GM19324 (cell line): ENCODE measurements around the gene FAM107B.
"Not testable (repeated sequence)": the region's sequence is repeated elsewhere in the genome, so short reads cannot be mapped to it uniquely, and the experiment has no call there.

Source experiments
- ATAC-seq: cut with Tn5 transposase; IDR thresholded peaks from one replicate; pipeline ENCODE4 v1.9.1; 2021; ENCODE audit warnings: mild to moderate bottlenecking, moderate library complexity; ENCODE audit not compliant: unreplicated experiment, low FRiP score

The FAM107B gene

DNA sequence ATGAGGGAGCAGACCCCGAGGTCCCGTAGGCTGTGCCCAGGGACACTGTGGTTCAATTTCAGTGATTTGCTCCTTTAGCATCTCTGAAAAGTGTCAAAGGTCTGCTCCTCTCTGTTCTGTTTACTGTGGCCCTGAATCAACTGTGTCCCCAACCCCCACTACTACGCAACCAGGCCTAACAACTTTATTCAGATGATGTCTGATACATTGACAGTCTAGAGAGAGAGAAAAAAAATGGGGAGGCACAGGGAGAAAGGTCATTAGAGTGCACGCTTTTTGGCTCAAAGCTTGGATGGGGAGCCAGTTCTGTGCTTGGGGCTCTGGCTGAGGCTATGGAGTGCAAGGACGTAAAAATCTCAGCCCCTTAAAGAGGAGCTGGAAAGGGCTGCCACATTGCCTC is 77.9 kb downstream of the FAM107B start:
- ATAC-seq = no peak

DNA sequence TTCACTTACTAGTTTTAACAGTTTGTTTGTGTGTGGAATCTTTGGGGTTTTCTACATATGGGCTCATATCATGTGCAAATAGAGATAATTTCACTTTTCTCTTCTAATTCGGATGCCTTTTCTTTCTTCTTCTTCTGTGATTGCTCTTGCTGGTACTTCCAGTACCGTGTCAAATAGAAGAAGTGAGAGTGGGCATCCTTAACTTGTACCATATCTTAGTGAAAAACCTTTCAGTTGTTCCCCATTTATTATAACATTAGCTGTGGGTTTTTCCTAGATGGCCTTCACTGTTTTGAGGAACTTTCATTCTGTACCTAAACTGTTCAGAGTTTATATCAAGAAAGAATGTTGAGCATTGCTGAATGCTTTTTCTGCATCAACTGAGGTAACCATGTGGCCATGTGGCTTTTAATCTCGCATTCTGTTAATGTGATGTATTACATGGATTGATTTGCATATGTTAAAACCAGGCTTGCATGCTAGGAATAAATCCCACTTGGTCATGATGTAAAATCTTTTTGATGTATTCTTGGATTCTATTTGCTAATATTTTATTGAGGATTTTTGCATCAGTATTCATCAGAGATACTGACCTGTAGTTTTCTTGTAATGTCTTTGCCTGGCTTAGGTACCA is 78.7 kb downstream of the FAM107B start:
- ATAC-seq = no peak

DNA sequence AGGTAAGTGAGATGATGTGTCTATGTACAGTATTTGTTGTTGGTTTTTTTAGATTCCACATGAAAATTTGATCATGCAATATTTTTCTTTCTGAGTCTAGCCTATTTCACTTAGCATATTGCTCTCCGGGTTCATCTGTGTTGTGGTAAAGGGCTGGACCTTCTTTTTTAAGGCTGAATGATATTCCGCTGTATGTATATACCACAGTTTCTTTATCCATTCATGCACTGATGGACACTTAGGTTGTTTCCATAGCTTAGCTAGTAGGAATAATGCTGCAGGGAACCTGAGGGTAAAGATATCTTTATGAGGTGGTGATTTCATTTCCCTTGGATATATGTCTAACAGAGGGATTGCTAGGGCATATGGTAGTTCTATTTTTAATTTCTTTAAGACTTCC is 80.8 kb downstream of the FAM107B start:
- no peak for ATAC-seq

DNA sequence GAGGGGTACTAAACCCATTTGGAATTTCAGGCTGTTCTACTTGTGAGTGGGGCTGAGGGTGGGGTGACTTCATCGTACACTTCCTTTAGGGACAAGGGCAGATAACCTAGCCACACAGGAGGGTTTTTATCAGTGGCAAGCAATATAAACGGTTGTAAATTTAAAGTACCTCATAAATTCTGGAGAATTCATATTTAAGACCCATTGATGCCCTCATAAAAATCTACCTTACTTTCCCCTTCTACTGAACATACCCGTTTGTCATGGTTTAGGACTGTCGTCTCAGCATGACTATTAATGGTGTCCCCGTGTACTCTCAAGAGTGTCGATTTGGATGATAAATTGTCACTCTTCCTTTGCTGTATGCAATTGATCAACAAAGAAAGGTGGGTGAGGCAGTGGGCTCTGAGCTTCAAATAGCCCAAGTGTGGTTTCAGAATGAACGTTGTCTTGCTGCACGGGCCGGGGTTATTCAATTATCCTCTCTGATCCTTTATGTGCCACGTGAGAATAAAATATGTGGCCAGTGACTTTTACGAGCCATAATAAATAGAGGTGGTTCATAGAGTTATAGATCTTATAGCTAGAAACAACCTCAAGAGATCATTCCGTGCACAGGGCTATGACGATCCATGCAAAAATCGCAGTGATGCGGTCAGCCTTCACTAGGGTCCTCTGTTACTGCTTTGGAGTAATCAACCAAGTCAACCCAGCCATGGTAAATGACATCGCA is 82.2 kb downstream of the FAM107B start:
- ATAC-seq = no peak

DNA sequence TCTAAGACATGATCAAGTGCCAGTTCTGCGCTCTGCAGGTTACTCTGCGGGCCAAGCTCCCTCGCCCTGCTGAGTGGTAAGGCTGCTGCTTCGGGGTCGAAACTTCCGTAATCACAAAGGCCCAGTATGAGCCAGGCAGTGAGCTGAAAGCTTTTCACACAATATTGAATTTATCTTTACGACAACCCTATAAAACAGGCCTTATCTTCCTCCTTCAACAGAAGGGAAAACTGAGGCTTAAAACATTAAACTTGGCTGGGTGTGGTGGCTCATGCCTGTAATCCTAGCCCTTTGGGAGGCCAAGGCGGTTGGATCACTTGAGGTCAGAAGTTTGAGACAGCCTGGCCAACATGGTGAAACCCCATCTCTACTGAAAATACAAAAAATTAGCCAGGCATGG is 83.3 kb downstream of the FAM107B start:
- ATAC-seq = no peak

DNA sequence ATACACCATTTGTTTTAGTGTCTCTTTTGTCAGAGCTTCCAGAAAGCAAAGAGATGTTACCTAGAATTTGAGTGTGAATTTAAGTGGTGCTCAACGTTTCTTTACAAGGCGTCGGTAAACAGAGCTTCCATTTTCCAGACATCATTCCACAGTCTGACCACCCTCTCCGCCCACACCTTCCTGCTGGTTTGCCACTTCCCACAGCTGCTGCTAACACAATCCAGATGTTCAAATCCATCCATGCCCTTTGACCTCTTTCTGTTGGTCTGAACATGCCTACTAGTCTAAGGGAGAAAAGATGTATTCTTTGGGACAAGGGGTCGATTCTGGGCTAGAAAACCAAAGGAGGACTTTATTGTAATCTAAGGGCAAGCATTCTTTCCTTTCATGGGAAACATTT is 86.1 kb downstream of the FAM107B start:
- no peak for ATAC-seq

DNA sequence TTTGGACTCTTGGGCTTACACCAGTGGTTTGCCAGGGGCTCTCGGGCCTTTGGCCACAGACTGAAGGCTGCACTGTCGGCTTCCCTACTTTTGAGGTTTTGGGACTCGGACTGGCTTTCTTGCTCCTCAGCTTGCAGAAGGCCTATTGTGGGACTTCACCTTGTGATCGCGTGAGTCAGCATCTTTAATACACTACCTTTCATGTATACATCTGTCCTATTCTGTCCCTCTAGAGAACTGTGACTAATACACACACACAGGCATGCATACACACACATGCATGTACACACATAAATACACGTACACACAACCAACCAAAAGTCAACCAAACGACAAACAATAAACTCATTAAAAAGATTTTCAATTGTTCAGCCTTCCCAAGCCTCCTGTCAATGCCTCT is 86.5 kb downstream of the FAM107B start:
- not testable (repeated sequence) for ATAC-seq

DNA sequence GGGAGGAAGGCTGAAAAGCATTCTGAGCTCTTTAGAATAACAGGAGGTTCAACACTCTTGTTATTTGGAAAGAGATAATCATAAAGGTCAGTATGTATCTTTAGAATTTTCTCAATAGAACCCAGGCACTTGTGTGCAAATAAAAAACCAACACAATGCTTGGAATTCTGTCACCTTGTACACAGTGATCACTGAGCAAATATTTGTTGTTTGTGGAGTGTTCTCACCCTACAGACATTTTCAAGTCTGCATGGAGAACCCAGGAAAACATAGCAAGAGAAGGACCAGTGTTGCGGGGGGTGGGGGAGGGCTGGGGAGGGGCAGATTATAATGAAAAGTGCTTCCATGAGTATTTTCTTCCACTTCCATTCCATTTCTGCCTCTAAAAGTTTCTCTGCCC is 87.4 kb downstream of the FAM107B start:
- ATAC-seq = no peak

DNA sequence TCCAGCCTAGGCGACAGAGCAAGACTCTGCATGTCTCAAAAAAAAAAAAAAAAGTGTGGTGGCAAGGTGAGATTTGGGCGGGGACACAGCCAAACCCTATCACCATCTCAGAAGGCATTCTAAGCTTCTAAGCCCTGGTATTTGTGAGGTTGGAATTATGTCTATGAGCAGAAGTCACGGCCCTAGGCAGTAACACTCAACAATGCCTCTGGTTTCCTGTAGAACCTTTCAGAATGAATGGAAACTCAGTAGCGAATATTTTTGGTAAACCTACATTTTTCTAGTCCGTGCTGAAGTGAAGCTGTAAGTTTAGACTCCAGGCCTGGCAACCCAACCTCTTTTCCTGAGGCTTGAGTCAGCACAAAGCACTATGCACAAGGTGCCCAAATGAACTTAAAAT is 88.3 kb downstream of the FAM107B start:
- no peak for ATAC-seq

DNA sequence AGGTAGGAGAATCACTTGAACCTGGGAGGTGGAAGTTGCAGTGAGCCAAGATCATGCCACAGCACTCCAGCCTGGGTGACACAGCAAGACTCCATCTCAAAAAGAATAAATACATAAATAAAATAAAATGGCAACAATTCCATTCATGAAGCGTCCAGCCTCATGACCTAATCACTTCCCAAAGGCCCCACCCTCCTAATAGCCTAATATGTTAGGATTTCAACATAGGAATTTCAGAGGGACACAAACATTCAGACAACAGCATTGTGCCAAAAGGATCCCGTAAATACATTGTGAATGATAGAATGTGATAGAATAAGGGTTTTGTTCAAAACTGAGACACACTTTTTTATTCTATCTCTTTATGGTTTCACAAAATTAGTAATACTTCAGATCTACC is 90.3 kb downstream of the FAM107B start:
- no peak for ATAC-seq

DNA sequence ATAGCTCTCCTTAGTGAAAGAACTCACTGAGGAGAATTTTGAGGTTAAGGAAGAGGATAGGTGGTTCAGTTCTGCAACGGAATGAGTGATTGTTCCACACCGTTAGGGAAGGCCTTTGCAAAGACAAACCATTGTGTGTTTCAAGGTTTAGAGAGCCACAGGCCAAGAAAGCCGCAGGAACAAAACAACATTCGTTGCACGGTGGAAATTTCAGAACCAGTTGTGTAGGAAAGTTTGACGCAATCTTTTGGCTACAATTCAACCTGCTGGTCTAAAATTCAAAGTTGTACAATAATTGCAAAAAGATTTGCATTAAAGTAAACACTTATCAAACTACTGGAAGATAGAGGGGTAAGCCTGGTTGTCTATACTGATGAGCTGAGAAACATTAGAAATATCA is 91.4 kb downstream of the FAM107B start:
- no peak for ATAC-seq

DNA sequence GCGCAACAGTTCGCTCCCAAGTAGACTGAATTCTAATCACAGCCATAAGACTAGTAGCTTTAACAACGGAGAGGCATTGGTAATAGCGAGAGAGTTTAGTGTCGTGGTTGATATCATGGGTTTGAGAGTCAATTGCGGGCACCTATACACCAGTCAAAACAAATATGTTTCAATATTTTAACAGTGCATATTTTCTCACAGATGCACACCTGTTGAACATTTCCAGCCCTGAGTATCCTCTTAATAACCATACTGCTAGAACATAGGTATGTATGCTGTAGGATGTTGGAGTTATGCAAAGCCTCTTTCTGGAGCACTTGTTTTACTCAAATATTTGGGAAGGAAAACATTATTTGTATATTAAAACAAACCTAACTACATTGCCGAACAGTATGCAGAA is 92.9 kb downstream of the FAM107B start:
- no peak for ATAC-seq

DNA sequence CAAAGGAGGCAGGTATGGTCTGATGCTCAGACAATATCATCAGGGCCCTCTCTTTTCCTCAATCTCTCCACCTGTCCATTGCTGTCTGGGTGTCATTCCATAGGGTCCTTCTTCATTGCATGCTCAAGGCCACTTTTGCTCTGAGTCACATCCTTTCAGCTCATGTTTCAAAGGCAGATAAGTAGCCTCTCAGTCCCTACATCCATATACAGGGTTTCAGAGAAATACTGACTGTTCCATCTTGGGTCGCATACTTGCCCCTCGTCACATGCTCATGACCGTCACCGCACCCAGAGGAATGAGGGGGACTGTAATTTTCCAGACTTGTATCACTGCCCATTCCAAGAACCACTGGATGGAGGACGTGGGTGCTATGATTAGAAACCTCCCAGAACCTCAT is 93.4 kb downstream of the FAM107B start:
- no peak for ATAC-seq

DNA sequence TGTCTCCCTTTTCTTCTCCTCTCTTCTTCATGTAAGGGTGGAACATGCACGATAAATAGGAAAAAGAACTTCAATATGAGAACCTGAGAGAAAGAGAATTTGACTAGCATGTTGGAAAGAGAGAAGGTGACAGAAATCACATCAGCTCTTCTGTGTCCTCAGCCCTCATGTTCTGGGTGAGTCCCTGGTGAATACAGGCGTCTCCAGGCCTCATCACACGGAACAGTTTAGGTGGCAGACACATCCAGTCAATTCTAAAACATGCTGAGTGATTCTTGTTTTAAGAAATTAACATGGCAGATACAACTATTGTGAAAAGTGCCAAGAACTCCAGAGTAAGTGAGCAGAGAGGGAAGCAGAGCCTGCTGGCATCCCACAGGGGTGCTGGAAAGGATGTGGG is 96.1 kb downstream of the FAM107B start:
- ATAC-seq = no peak

DNA sequence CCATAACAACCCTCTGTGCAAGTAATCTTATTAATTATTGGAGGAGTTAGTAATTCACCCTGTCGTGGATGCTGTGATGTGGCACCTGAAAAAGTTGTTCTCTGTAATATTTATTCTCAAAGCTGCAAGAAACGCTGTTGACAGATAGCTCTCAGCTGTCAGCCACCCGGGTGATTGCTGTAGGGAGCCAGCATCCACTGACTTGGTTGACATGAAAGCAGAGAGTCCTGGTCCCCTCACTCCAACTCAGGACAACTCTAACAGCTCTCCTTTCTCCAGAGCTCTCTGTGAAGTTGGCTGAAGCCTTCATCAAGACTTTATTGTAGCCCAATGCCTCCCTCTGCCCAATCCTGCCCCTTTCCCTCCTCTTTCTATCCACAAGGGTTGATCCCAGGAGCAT is 98.0 kb downstream of the FAM107B start:
- ATAC-seq = no peak

DNA sequence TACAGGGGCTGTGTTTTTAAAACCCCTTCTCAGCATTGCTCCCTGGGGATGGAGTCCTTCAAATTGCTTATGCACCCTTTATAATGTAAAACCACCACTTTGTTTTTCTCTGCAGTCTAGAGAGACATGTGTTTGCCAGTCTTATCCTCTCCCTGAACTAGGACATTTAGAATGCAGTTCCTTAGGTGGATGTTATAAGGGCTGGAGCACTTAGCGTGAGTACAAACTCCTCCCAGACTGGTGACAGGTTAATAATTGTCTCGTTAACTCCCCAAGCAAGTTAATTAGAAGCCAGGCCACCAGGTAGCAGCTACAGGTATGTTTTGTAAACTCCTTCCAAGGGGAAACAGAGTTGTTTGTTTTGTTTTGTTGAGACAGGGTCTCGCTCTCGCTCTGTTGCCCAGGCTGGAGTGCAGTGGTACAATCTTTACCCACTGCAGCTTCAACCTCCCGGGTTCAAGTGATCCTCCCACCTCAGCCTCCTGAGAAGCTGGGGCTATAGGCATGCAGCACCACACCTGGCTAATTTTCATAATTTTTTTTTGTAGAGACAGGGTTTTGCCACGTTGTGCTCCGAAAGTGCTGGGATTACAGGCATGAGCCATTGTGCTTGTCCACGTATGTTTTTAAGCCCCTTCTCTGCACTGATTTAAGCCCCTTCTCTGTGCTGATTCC is 100.2 kb downstream of the FAM107B start:
- ATAC-seq = no peak

DNA sequence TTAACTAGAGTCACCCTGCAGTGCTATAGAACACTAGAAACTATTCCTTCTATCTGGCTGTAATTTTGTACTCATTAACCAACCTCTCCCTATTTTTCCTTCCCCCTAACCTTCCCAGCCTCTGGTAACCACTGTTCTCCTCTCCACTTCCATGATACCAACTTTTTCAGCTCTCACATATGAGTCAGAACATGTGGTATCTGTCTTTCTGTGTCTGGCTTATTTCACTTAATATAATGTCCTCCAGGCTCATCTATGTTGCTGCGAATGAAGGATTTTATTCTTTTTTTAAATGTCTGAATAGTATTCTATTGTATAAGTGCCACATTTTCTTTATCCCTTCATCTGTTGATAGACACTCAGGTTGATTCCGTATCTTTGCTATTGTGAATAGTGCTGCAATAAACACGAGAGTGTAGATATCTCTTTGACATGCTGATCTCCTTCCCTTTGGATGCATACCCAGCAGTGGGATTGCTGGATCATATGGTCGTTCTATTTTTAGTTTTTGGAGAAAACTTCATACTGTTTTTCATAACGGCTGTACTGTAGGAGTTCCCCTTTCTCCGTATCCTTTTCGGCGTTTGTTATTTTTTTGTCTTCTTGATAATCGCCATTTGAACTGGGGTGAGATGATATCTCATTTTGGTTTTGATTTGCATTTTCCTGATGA is 101.4 kb downstream of the FAM107B start:
- no peak for ATAC-seq

DNA sequence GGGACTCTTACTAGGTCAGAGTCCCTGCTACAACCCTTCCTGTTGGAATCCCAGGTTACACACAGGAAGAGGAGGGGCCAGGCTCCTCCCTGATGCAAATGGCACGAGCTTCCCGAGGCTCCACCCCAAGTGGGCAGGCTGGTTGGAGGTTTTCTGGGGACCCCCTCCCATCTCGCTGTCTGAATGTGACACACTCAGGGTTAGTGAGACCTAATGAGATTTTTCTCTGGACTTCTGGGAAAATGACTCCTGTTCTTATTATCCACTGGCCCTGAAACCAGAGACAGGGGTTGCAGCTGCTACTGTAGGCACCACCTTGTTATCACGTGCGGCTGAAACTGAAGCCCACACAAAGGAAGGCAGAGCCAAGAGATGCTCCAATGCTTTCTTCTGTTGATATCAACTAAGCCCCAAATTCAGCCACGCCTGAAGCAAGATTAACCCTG is 103.3 kb downstream of the FAM107B start:
- no peak for ATAC-seq

DNA sequence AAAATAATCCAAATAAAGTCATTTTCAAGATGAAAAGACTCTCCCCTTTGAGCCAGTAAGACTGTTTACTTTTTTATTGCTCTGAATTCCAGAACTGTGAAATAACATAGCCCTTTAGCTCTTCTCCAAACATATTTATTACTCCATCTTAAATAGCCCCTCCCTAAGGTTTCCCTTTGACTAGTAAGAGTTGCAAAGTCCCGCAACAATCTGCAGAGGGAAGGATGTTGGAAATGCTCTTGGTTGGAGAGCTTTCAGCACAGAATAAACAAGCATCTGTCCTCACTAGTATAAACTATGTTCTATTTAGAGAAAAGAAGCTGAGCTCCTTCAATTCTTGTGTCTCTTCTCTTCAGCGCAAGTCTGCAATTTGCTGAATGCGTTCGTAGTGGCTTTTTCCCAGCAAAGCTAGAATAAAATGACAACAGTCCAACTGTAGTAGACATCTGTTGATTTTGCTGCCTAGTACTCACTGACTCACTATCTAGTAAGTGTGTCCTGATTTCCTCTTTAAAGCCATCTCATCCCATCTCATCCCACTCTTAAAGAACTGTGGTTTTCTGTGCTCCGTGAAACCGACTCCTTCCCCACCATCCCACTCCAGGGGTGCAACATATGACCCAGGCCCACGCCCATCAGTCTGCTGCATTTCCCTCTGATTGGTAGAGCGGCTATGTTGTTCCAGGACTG is 104.0 kb downstream of the FAM107B start:
- no peak for ATAC-seq

DNA sequence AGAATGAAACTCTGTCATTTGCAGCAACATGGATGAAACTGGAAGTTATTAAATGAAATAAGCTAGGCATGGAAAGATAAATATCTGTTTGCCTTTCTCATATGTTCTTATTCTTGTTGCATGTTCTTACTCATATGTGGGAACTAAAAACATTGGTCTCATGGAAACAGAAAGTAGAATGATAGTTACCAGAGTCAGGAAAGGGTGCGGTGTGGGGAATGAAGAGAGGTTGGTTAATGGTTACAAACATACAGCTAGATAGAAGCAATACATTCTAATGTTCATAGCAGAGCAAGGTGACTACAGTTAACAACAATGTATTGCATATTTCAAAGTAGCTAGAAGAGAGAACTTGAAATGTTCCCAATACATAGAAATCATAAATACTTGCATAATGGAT is 105.1 kb downstream of the FAM107B start:
- ATAC-seq = no peak

DNA sequence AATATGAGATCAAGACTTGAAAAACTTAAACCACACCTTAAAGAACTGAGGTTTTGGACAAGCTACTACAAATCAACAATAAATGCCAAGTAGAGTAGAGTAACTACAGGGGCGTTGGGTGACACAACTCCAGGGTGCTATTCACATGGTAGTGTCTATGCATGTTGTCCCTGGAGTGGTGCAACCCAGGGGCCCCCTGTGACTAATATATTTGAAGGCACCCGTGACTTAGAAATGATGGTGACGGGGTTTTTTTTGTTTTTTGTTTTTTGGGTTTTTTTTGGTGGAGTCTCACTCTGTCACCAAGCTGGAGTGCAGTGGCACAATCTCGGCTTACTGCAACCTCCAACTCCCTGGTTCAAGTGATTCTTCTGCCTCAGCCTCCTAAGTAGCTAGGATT is 106.9 kb downstream of the FAM107B start:
- no peak for ATAC-seq
